ENCODE data around the gene LAMB4. TPM values are rescaled to one million over a fixed set of nuclear protein-coding genes. Genes with fewer than 3 reads are reported as not detected.

Gene LAMB4
- total RNA-seq, 1 experiment from 2014 or later = not detected

DNA sequence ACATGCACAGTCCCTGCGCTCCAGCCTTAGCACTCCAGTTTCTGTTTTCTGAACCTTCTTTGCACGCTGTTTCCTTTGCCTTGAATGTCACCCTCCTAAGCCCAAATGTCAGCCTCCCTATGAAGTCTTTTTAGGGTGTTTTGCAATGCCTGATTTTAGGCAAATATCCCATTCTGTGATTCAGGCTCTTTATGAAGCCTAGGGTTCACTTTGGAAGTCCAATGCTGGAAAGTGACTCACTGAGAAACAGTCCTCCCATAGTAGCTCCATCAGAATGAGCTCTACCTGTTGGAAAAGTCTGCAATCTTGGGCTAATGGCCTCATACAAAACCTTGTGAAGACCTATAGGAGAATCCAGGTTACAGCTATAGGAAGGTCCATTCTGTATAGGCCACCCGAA is 5.3 kb downstream of the LAMB4 start:
- no peak for DNase-seq
- H3K27me3 ChIP-seq = no peaks in the 10 kb centered on the region
- H3K36me3 ChIP-seq = no peaks in the 10 kb centered on the region
- H3K4me3 ChIP-seq = no peak overlapping the region
- H3K9me3 ChIP-seq = no peaks in the 10 kb centered on the region

GRCh38 chr7:108122181-108122580 is 8.0 kb downstream of the LAMB4 start:
- H3K27me3 ChIP-seq = no peaks in the 10 kb centered on the region
- no peak overlapping the region for H3K4me3 ChIP-seq
- DNase-seq = no peak
- H3K9me3 ChIP-seq = no peaks in the 10 kb centered on the region
- no peaks in the 10 kb centered on the region for H3K36me3 ChIP-seq

DNA sequence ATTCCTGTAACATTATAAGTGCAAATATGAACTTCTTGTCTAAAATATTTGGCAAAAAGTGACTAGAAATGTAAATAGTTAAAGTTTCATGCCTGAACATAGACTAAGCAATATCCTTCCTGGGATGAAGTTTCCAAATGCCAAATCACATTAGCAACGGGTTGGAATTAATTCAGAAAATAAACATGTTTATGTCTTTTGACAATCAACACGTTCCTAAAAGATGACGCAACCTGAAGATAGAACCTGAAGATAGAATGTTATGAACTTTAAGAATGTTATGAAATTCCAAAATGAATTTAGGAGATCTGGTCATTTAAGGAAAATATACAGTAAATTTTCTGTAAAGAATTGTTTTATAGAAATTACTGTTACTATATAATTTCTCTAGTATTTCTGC is 9.2 kb downstream of the LAMB4 start:
- no peak for DNase-seq
- H3K9me3 ChIP-seq = no peaks in the 10 kb centered on the region
- no peaks in the 10 kb centered on the region for H3K36me3 ChIP-seq
- H3K4me3 ChIP-seq = no peak overlapping the region
- no peaks in the 10 kb centered on the region for H3K27me3 ChIP-seq

GRCh38 chr7:108120196-108120595 is 10.0 kb downstream of the LAMB4 start:
- Histone ChIP-seq H3K4me3 (no peak overlapping the region), H3K9me3 (no peaks in the 10 kb centered on the region), H3K27me3 (no peaks in the 10 kb centered on the region), H3K36me3 (no peaks in the 10 kb centered on the region)
- no peak for DNase-seq

DNA sequence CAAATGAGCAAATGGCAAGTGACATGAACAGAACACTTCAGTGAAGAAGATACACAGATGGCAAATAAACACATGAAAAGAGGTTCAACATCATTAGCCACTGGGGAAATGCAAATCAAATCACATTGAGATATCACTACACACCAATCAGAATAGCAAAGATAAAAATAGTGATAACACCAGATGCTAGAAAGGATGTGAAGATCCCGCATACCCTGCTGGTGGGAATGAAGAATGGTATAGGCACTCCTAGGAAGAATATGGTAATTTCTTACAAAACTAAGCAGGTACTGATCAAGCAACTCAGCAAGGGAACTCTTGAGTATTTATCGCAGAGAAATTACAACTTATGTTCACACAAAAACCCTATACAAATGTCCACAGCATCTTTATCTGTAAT is 11.2 kb downstream of the LAMB4 start:
- Histone ChIP-seq H3K36me3 (no peaks in the 10 kb centered on the region), H3K9me3 (no peaks in the 10 kb centered on the region), H3K27me3 (no peaks in the 10 kb centered on the region), H3K4me3 (no peak overlapping the region)
- DNase-seq = no peak

- H3K9me3 ChIP-seq = no peaks in the 10 kb centered on the region
- no peaks in the 10 kb centered on the region for H3K36me3 ChIP-seq
- no peak for DNase-seq
- H3K27me3 ChIP-seq = no peaks in the 10 kb centered on the region
- no peak overlapping the region for H3K4me3 ChIP-seq
Observed at GRCh38 chr7:108114117-108114841, 15.9 kb downstream of the LAMB4 start.

GRCh38 chr7:108112683-108113082 is 17.5 kb downstream of the LAMB4 start:
- no peak for DNase-seq
- no peaks in the 10 kb centered on the region for H3K36me3 ChIP-seq

GRCh38 chr7:108109221-108109908 is 20.8 kb downstream of the LAMB4 start:
- Histone ChIP-seq H3K27me3 (no peaks in the 10 kb centered on the region), H3K36me3 (no peaks in the 10 kb centered on the region), H3K9me3 (no peaks in the 10 kb centered on the region), H3K4me3 (no peak overlapping the region)
- DNase-seq = no peak

More at GRCh38 chr7:108112683-108113082, 17.5 kb downstream of the LAMB4 start:
- Histone ChIP-seq H3K9me3 (no peaks in the 10 kb centered on the region), H3K27me3 (no peaks in the 10 kb centered on the region), H3K4me3 (no peak overlapping the region)

DNA sequence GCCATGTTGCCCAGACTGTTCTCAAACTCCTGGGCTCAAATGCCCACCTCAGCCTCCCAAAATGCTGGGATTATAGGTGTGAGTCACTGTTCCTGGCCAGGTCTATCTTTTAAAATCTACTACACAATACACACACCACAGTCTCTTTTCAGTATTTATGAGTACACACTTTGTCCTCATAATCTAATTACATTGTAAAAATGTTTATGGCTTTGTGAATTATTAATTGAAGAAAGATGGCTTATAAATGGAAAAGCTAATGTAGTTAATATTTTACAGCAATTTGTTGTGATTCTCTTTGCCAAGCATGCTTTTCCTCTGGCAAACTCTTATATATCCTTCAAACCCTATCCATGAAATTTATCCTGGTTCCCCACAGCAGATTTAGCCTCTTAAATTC is 22.0 kb downstream of the LAMB4 start:
- H3K4me3 ChIP-seq = no peak overlapping the region
- DNase-seq = no peak
- H3K36me3 ChIP-seq = no peaks in the 10 kb centered on the region
- no peaks in the 10 kb centered on the region for H3K27me3 ChIP-seq
- H3K9me3 ChIP-seq = no peaks in the 10 kb centered on the region

DNA sequence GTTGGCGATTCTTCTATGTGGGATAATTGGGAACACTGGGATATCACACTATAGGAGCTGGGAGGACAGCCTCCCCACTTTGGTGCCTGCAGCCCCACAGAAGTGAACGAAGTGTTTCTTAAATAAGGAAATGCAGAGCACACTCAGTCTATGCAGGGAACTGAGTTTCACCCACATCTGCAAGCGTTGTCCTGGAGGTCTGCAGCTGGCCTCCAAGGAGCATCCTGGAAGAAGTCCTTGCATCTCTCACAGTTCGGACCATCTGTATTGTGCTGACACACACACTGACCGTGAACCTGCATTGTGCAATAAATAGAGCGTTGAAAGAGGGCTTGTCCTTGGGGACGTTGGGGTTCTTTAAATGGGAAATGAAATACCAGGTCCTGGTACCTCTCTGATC is 25.8 kb downstream of the LAMB4 start:
- H3K4me3 ChIP-seq = no peak overlapping the region

DNA sequence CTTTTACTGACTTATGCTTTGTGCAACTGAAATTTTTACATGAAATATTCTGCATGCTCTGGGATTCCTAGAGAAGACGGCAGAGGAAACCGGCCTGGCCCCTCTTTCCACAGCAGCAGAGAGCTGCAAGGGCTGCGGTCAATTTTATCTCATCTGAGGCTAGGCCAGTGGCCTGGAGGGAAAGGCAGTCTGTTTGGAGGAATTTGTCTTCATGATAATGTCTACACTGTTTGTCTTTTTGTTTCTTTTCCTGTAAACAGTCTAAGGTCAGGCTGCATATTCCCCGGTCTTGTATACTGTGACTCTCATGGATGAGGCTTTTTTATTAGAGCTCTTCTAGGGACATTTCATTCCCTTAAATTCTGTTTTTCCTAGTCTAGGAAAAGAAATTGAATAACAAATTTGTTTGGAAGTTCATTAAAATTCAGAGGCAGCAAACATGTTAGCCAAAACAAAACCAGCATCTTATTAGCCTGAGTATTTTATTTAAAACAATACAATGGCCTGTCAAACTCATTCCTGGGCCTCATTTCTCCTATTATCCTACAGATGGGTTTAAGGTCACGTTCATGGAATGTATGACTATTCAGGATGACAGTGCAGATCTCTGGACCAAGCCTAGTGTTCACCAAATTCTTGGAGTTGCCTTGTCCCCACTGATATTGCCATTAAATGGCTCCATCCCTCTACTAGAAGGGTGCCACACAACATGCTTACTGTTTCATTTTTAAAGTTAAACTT is 26.4 kb downstream of the LAMB4 start:
- DNase-seq = no peak
- no peaks in the 10 kb centered on the region for H3K27me3 ChIP-seq
- no peaks in the 10 kb centered on the region for H3K9me3 ChIP-seq
- no peak overlapping the region for H3K4me3 ChIP-seq
- H3K36me3 ChIP-seq = no peaks in the 10 kb centered on the region

More for the DNA sequence above, 25.8 kb downstream of the LAMB4 start:
- no peaks in the 10 kb centered on the region for H3K9me3 ChIP-seq
- no peaks in the 10 kb centered on the region for H3K27me3 ChIP-seq
- DNase-seq = no peak
- H3K36me3 ChIP-seq = no peaks in the 10 kb centered on the region

DNA sequence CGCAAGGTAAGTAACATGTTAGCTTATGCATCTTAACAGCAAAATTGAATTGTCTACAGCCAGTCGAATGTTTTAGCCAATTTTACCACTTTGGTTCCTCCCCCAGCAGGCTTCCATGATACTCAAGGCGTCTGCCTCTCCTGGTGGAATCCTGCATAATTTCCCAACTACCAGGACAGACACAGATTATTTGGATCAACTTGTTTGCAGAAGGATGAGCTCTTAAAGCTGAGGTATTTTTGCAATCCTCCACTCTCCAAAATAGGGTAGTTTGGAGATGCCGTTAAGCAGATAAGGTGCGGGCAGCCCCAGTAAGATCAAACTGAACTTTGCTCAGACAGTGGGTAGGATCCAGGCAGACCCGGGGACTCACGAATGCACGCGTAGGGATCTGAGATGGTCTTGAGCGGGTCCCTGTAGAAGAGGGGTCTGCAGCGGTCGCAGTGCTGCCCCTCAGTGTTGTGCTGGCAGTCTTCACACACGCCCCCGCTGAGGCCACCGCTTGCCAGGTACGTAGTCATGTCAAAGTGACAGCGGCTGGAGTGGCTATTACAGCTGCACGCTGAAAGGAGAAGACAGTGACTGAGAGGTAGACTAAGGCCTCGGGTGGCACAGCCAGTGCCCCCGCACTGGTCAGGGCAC is 27.4 kb downstream of the LAMB4 start:
- Histone ChIP-seq H3K4me3 (no peak overlapping the region), H3K9me3 (no peaks in the 10 kb centered on the region), H3K27me3 (no peaks in the 10 kb centered on the region), H3K36me3 (no peaks in the 10 kb centered on the region)
- no peak for DNase-seq

GRCh38 chr7:108101759-108102158 is 28.4 kb downstream of the LAMB4 start:
- Histone ChIP-seq H3K36me3 (no peaks in the 10 kb centered on the region), H3K4me3 (no peak overlapping the region), H3K27me3 (no peaks in the 10 kb centered on the region), H3K9me3 (no peaks in the 10 kb centered on the region)
- DNase-seq = no peak

GRCh38 chr7:108099713-108100112 is 30.4 kb downstream of the LAMB4 start:
- Histone ChIP-seq H3K4me3 (no peak overlapping the region), H3K27me3 (no peaks in the 10 kb centered on the region), H3K36me3 (no peaks in the 10 kb centered on the region), H3K9me3 (no peaks in the 10 kb centered on the region)
- no peak for DNase-seq

GRCh38 chr7:108097703-108098102 is 32.5 kb downstream of the LAMB4 start:
- H3K36me3 ChIP-seq = no peaks in the 10 kb centered on the region
- H3K4me3 ChIP-seq = no peak overlapping the region
- no peak for DNase-seq
- H3K9me3 ChIP-seq = no peaks in the 10 kb centered on the region
- no peaks in the 10 kb centered on the region for H3K27me3 ChIP-seq

DNA sequence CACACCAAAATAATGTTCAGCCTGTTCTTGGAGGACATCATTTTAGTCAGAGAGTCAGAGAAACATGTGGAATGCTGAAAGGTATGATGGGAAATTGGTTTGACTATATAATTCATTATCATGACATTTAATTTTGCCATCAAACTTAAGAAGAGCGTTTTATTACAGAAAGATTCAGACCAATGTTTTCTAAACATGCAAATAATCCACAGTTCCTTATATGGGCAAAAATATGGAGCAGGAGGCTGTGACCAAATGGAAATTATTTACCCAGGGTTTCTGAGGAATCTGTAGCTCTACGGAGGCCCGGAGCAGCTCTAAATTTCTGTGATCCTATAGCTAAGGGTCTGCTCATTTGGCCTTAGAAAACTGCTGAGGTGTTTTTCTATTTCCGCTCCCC is 33.2 kb downstream of the LAMB4 start:
- Histone ChIP-seq H3K4me3 (no peak overlapping the region), H3K27me3 (no peaks in the 10 kb centered on the region), H3K9me3 (no peaks in the 10 kb centered on the region), H3K36me3 (no peaks in the 10 kb centered on the region)
- DNase-seq = no peak

Measured in MG63 (cell line).